ENCODE results near the gene ZFYVE9. TPM values are rescaled to one million over a fixed set of nuclear protein-coding genes. Genes with fewer than 3 reads are reported as not detected.

ZFYVE9 gene
- total and polyA plus RNA-seq, 9 of the 15 experiments (the other 6 are each of a cell fraction or from before 2014, with no cell fraction given) = 0.52 to 14.4 (median 8.9) TPM

GRCh38 chr1:52180176-52180575 lies 38.3 kb downstream of the ZFYVE9 start:
- ChIA-PET POLR2A (no interaction called here), CTCF (ENCODE audit: low intra/inter-chr PET ratio) (no interaction called here)
- Histone ChIP-seq H3K9me1 (ENCODE audit: control insufficient read depth, insufficient read depth, low read length) (no peaks in the 10 kb centered on the region), H4K20me1 (replicated peaks; ENCODE audit: control insufficient read depth, insufficient read depth, low read length) (no peaks in the 10 kb centered on the region), H3K9me3 (replicated peaks; ENCODE audit: control insufficient read depth, insufficient read depth, low read depth, low read length) (no peaks in the 10 kb centered on the region), H3K4me2 (ENCODE audit: insufficient read depth, low read length) (no peak overlapping the region), H2AFZ (ENCODE audit: low read depth, low read length) (no peak overlapping the region), H3K27ac (ENCODE audit: extremely low read depth, low read depth, low read length) (no peak overlapping the region), H3K9ac (ENCODE audit: insufficient read depth in 1 of 2, low read depth in 2 of 2, low read length in 2 of 2) (no peak overlapping the region), H3K27me3 (ENCODE audit: control insufficient read depth in 2 of 2, insufficient read depth in 2 of 2, low read length in 2 of 2) (no peaks in the 10 kb centered on the region), H3K4me1 (replicated peaks in 1 of 2; ENCODE audit: control insufficient read depth in 2 of 2, insufficient read depth in 2 of 2, low read length in 2 of 2) (peaks cover 6 to 7% of the 10 kb centered on the region in 2 experiments; a peak in 3 of 5 replicates), H3K36me3 (ENCODE audit: control insufficient read depth, insufficient read depth, low read length) (no peaks in the 10 kb centered on the region), H3K4me3 (no peak overlapping the region), H3K79me2 (ENCODE audit: control insufficient read depth, insufficient read depth, low read length) (peaks cover 5% of the 10 kb centered on the region; the same call in 1 of the 3 replicates)
- 40% methylated on average over 3 of the region's 3 CpGs for WGBS (ENCODE audit: insufficient coverage, low coverage, missing lambda C conversion rate)
- in situ Hi-C loops (cut with MboI) (no loop called here), intact Hi-C loops (cut with micrococcal nuclease) (no loop called here)
- no peak for ATAC-seq
- no peak for DNase-seq (ENCODE audit: extremely low read depth in 1 of 4, low spot score in 3 of 4)
- FAIRE-seq = peak; percentile 6
- no TSS peak for BruUV-seq (replicated peaks)
- TF ChIP-seq PTRF (tag; IDR thresholded peaks at IDR 0.05) (no peak), ZNF124 (CRISPR knock-in tag; IDR thresholded peaks at IDR 0.05) (no peak), POU5F1 (IDR thresholded peaks at IDR 0.05; ENCODE audit: borderline replicate concordance, low read depth, low read length, partially characterized antibody) (no peak), ETV1 (tag; conservative IDR thresholded peaks at IDR 0.05; ENCODE audit: low read depth) (no peak), ZNF274 (IDR thresholded peaks at IDR 0.05; ENCODE audit: borderline replicate concordance, low read depth, low read length) (no peak), TAF9B (IDR thresholded peaks at IDR 0.05; ENCODE audit: partially characterized antibody) (no peak), ZNF431 (CRISPR knock-in tag; IDR thresholded peaks at IDR 0.05) (no peak), MXI1 (IDR thresholded peaks at IDR 0.05; ENCODE audit: low read depth, low read length) (no peak), ILK (tag; IDR thresholded peaks at IDR 0.05; ENCODE audit: borderline replicate concordance, low read depth) (no peak), CREB3L1 (IDR thresholded peaks at IDR 0.05; ENCODE audit: borderline replicate concordance, low read depth) (no peak), PCBP2 (IDR thresholded peaks at IDR 0.05; ENCODE audit: low read depth, low read length, poor library complexity, severe bottlenecking) (no peak), E2F8 (IDR thresholded peaks at IDR 0.05; ENCODE audit: low read depth, partially characterized antibody) (no peak), PTBP1 (IDR thresholded peaks at IDR 0.05; ENCODE audit: low read depth, low read length) (no peak), CAMTA2 (CRISPR knock-in tag; conservative IDR thresholded peaks at IDR 0.05) (no peak), SMAD1 (IDR thresholded peaks at IDR 0.05; ENCODE audit: low read depth, low read length, partially characterized antibody) (no peak)

All from K562 (cell line).